WTC11 (cell line): Measurements from ENCODE around the gene ACOX3. TPM values are rescaled to one million over a fixed set of nuclear protein-coding genes. Genes with fewer than 3 reads are reported as not detected.
A peak's percentile ranks its signal among the peaks of the same experiment; 100 is the strongest.

Experiments used
- ATAC-seq: fragments of 200-7000 bp; cut with Tn5 transposase; 2 replicates; pipeline ENCODE4 v1.10.0; 2021; ENCODE audit warnings: mild to moderate bottlenecking, moderate library complexity
- CTCF ChIA-PET: fragments of 300-600 bp; sonication (Branson Sonifier 250); formaldehyde crosslinking; loops from one replicate; lab custom pipeline; 2021; ENCODE audit warnings: antibody characterized with exemption; lab: Charles Lee
- POLR2A ChIA-PET: fragments of 350-600 bp; sonication (Branson Sonifier 250); formaldehyde crosslinking; loops from one replicate; lab custom pipeline; 2021; ENCODE audit warnings: antibody characterized with exemption; lab: Charles Lee
- DNase-seq: peaks from one replicate; pipeline ENCODE4 v3.0.0; 2021; ENCODE audit warnings: low spot score
- H3K27ac Mint-ChIP-seq: 2 replicates; pipeline ENCODE4 v1.8.0; 2021; ENCODE audit warnings: mixed read lengths
- H3K27me3 Mint-ChIP-seq: 2 replicates; pipeline ENCODE4 v1.8.0; 2021; ENCODE audit warnings: low read depth, mild to moderate bottlenecking, moderate library complexity, mixed read lengths
- H3K36me3 Mint-ChIP-seq: 2 replicates; pipeline ENCODE4 v1.8.0; 2021; ENCODE audit warnings: mixed read lengths
- H3K4me1 Mint-ChIP-seq: 2 replicates; pipeline ENCODE4 v1.8.0; 2022; ENCODE audit warnings: mixed read lengths
- H3K4me3 Mint-ChIP-seq: 2 replicates; pipeline ENCODE4 v1.8.0; 2021; ENCODE audit warnings: mild to moderate bottlenecking, moderate library complexity, mixed read lengths
- H3K9me3 Mint-ChIP-seq: 2 replicates; pipeline ENCODE4 v1.8.0; 2021; ENCODE audit warnings: mixed read lengths
- ESRRA ChIP-seq: sonication (generic); formaldehyde crosslinking; IDR thresholded peaks from 2 replicates; pipeline ENCODE4 v1.8.1; 2022; ENCODE audit warnings: mild to moderate bottlenecking, missing genetic modification reagents, borderline replicate concordance
- NFE2L1 ChIP-seq: sonication (generic); formaldehyde crosslinking; IDR thresholded peaks from 2 replicates; pipeline ENCODE4 v1.8.1; 2023; ENCODE audit warnings: missing genetic modification reagents
- SOX15 ChIP-seq: fragments of 250-450 bp; sonication (Bioruptor Pico); IDR thresholded peaks from 2 replicates; pipeline ENCODE4 v1.9.0; 2021; ENCODE audit warnings: mild to moderate bottlenecking
- TEAD1 ChIP-seq: sonication (generic); formaldehyde crosslinking; IDR thresholded peaks from 2 replicates; pipeline ENCODE4 v1.8.0; 2022; ENCODE audit warnings: mild to moderate bottlenecking, missing genetic modification reagents
- TP53 ChIP-seq: sonication (generic); formaldehyde crosslinking; IDR thresholded peaks from 2 replicates; pipeline ENCODE4 v1.8.1; 2023; ENCODE audit warnings: mild to moderate bottlenecking, missing genetic modification reagents
- ZNF416 ChIP-seq: fragments of 250-450 bp; sonication (Bioruptor Pico); IDR thresholded peaks from 2 replicates; pipeline ENCODE4 v1.9.0; 2021; ENCODE audit warnings: mild to moderate bottlenecking, inconsistent platforms
- total RNA-seq: library from RNA; stranded (reverse); gene quantifications from 3 replicates; pipeline ENCODE4 v1.2.3, GENCODE V29; 2021
- TF ChIP-seq, protein P1 (sequence below): sonication (generic); formaldehyde crosslinking; IDR thresholded peaks from 2 replicates; pipeline ENCODE4 v1.8.0; 2022; ENCODE audit warnings: mild to moderate bottlenecking, missing genetic modification reagents
- TF ChIP-seq, protein P2 (sequence below): fragments of 250-450 bp; sonication (Bioruptor Pico); conservative IDR thresholded peaks from 2 replicates; pipeline ENCODE4 v1.9.0; 2021; ENCODE audit warnings: mild to moderate bottlenecking
- TF ChIP-seq, protein P3 (sequence below): fragments of 250-450 bp; sonication (Bioruptor Pico); IDR thresholded peaks from 2 replicates; pipeline ENCODE4 v1.9.0; 2021; ENCODE audit warnings: mild to moderate bottlenecking
- TF ChIP-seq, protein P4 (sequence below): sonication (generic); formaldehyde crosslinking; IDR thresholded peaks from 2 replicates; pipeline ENCODE4 v1.8.0; 2023; ENCODE audit warnings: missing genetic modification reagents, mild to moderate bottlenecking, borderline replicate concordance
- TF ChIP-seq, protein P5 (sequence below): sonication (generic); formaldehyde crosslinking; IDR thresholded peaks from 2 replicates; pipeline ENCODE4 v1.8.1; 2022; ENCODE audit warnings: mild to moderate bottlenecking, moderate library complexity, missing genetic modification reagents
- TF ChIP-seq, protein P6 (sequence below): sonication (generic); formaldehyde crosslinking; IDR thresholded peaks from 2 replicates; pipeline ENCODE4 v1.8.1; 2023; ENCODE audit warnings: mild to moderate bottlenecking, moderate library complexity, missing genetic modification reagents
- TF ChIP-seq, protein P7 (sequence below): sonication (generic); formaldehyde crosslinking; IDR thresholded peaks from 2 replicates; pipeline ENCODE4 v1.8.0; 2022; ENCODE audit warnings: mild to moderate bottlenecking, missing genetic modification reagents
- TF ChIP-seq, protein P8 (sequence below): sonication (generic); formaldehyde crosslinking; conservative IDR thresholded peaks from 2 replicates; pipeline ENCODE4 v1.8.1; 2022; ENCODE audit warnings: mild to moderate bottlenecking, missing genetic modification reagents

Gene ACOX3
- total RNA-seq, 1 experiment from 2014 or later = 10.7 TPM

DNA sequence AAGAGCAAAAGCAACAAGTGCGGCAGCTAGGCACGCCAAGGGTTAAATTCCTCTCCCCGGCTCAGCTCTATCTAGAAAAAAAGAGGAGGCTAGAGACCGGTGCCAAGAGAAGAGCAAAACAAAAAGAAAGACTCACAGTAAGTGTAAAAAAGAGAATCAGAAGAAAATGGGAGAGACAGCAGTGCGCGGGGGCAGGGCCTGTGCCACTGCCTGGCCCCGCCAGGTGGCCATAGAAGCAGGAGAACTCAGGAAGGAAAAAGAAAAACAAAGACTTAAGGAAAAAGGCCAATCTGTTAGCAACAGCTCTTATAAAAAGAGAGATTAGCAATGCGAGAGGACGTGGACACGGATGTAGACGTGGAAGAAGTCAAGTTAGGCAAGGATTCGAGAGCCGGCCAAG lies 3.2 kb downstream of the ACOX3 start:
- Mint-ChIP-seq H3K27ac (peak overlapping the region; percentile 69), H3K4me3 (peak overlapping the region; percentile 56), H3K9me3 (peaks cover 12% of the 10 kb centered on the region), H3K4me1 (peaks cover 51% of the 10 kb centered on the region), H3K36me3 (0 out of 2 replicates have a peak, but pooled peaks cover 4% of the 10 kb centered on the region), H3K27me3 (no peaks in the 10 kb centered on the region; the same call in 1 of the 2 replicates)
- peak; percentile 40 for ATAC-seq
- ChIA-PET POLR2A (interaction anchor here (0.9 kb wide), 1 partner anchor 9 kb away, joined by 3 read pairs; no protein-coding TSS in a partner anchor), CTCF (interaction anchor here (0.6 to 1.6 kb wide), 10 partner anchors 8 to 260 kb away, joined by 3 to 5 read pairs (median 4); no protein-coding TSS in a partner anchor)
- DNase-seq = no peak
- TF ChIP-seq, protein P1, sequence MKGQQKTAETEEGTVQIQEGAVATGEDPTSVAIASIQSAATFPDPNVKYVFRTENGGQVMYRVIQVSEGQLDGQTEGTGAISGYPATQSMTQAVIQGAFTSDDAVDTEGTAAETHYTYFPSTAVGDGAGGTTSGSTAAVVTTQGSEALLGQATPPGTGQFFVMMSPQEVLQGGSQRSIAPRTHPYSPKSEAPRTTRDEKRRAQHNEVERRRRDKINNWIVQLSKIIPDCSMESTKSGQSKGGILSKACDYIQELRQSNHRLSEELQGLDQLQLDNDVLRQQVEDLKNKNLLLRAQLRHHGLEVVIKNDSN (CRISPR knock-in tag) = no peak
- TF ChIP-seq ZNF416 (CRISPR knock-in tag) (no peak), TP53 (CRISPR knock-in tag) (no peak), ESRRA (CRISPR knock-in tag) (no peak), NFE2L1 (CRISPR knock-in tag) (no peak), SOX15 (no peak), TEAD1 (no peak)
- TF ChIP-seq, protein P2, sequence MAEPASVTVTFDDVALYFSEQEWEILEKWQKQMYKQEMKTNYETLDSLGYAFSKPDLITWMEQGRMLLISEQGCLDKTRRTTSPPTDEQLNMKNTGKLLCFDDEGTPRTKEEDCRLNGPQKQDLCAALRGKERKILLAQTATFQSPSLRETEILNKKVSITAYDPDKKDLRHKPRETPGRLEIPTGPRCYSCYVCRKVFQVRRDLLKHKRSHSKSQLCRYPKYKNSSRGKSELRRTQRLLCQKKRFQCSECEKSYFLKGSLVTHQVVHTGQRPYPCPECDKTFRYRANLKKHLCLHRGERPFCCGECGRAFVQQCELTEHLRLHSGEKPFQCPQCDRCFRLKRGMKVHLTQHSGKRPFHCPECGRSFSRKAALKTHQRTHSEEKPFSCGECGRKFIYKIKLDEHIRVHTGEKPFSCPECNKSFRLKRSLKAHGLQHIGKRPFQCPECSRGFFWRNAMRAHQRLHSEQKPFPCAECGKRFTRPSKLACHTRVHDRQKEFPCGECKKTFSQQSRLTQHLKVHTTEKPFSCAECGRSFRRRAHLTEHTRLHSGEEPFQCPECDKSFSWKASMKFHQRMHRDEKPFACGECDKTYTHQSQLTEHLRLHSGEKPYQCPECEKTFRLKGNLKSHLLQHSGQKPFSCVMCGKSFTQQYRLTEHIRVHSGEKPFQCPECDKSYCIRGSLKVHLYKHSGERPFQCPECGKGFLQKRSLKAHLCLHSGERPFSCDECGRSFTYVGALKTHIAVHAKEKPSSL (CRISPR knock-in tag) = no peak
- TF ChIP-seq, protein P3, sequence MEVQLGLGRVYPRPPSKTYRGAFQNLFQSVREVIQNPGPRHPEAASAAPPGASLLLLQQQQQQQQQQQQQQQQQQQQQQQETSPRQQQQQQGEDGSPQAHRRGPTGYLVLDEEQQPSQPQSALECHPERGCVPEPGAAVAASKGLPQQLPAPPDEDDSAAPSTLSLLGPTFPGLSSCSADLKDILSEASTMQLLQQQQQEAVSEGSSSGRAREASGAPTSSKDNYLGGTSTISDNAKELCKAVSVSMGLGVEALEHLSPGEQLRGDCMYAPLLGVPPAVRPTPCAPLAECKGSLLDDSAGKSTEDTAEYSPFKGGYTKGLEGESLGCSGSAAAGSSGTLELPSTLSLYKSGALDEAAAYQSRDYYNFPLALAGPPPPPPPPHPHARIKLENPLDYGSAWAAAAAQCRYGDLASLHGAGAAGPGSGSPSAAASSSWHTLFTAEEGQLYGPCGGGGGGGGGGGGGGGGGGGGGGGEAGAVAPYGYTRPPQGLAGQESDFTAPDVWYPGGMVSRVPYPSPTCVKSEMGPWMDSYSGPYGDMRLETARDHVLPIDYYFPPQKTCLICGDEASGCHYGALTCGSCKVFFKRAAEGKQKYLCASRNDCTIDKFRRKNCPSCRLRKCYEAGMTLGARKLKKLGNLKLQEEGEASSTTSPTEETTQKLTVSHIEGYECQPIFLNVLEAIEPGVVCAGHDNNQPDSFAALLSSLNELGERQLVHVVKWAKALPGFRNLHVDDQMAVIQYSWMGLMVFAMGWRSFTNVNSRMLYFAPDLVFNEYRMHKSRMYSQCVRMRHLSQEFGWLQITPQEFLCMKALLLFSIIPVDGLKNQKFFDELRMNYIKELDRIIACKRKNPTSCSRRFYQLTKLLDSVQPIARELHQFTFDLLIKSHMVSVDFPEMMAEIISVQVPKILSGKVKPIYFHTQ = no peak
- TF ChIP-seq, protein P4, sequence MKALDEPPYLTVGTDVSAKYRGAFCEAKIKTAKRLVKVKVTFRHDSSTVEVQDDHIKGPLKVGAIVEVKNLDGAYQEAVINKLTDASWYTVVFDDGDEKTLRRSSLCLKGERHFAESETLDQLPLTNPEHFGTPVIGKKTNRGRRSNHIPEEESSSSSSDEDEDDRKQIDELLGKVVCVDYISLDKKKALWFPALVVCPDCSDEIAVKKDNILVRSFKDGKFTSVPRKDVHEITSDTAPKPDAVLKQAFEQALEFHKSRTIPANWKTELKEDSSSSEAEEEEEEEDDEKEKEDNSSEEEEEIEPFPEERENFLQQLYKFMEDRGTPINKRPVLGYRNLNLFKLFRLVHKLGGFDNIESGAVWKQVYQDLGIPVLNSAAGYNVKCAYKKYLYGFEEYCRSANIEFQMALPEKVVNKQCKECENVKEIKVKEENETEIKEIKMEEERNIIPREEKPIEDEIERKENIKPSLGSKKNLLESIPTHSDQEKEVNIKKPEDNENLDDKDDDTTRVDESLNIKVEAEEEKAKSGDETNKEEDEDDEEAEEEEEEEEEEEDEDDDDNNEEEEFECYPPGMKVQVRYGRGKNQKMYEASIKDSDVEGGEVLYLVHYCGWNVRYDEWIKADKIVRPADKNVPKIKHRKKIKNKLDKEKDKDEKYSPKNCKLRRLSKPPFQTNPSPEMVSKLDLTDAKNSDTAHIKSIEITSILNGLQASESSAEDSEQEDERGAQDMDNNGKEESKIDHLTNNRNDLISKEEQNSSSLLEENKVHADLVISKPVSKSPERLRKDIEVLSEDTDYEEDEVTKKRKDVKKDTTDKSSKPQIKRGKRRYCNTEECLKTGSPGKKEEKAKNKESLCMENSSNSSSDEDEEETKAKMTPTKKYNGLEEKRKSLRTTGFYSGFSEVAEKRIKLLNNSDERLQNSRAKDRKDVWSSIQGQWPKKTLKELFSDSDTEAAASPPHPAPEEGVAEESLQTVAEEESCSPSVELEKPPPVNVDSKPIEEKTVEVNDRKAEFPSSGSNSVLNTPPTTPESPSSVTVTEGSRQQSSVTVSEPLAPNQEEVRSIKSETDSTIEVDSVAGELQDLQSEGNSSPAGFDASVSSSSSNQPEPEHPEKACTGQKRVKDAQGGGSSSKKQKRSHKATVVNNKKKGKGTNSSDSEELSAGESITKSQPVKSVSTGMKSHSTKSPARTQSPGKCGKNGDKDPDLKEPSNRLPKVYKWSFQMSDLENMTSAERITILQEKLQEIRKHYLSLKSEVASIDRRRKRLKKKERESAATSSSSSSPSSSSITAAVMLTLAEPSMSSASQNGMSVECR (CRISPR knock-in tag) = no peak
- TF ChIP-seq, protein P5, sequence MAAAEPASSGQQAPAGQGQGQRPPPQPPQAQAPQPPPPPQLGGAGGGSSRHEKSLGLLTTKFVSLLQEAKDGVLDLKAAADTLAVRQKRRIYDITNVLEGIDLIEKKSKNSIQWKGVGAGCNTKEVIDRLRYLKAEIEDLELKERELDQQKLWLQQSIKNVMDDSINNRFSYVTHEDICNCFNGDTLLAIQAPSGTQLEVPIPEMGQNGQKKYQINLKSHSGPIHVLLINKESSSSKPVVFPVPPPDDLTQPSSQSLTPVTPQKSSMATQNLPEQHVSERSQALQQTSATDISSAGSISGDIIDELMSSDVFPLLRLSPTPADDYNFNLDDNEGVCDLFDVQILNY (CRISPR knock-in tag) = no peak
- TF ChIP-seq, protein P6, sequence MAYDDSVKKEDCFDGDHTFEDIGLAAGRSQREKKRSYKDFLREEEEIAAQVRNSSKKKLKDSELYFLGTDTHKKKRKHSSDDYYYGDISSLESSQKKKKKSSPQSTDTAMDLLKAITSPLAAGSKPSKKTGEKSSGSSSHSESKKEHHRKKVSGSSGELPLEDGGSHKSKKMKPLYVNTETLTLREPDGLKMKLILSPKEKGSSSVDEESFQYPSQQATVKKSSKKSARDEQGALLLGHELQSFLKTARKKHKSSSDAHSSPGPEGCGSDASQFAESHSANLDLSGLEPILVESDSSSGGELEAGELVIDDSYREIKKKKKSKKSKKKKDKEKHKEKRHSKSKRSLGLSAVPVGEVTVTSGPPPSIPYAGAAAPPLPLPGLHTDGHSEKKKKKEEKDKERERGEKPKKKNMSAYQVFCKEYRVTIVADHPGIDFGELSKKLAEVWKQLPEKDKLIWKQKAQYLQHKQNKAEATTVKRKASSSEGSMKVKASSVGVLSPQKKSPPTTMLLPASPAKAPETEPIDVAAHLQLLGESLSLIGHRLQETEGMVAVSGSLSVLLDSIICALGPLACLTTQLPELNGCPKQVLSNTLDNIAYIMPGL (CRISPR knock-in tag) = no peak
- TF ChIP-seq, protein P7, sequence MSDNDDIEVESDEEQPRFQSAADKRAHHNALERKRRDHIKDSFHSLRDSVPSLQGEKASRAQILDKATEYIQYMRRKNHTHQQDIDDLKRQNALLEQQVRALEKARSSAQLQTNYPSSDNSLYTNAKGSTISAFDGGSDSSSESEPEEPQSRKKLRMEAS = no peak
- TF ChIP-seq, protein P8, sequence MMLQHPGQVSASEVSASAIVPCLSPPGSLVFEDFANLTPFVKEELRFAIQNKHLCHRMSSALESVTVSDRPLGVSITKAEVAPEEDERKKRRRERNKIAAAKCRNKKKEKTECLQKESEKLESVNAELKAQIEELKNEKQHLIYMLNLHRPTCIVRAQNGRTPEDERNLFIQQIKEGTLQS (CRISPR knock-in tag) = no peak
